ENCODE measurements around the gene TNFRSF18.
A peak's percentile ranks its signal among the peaks of the same experiment; 100 is the strongest.

TNFRSF18 gene

DNA sequence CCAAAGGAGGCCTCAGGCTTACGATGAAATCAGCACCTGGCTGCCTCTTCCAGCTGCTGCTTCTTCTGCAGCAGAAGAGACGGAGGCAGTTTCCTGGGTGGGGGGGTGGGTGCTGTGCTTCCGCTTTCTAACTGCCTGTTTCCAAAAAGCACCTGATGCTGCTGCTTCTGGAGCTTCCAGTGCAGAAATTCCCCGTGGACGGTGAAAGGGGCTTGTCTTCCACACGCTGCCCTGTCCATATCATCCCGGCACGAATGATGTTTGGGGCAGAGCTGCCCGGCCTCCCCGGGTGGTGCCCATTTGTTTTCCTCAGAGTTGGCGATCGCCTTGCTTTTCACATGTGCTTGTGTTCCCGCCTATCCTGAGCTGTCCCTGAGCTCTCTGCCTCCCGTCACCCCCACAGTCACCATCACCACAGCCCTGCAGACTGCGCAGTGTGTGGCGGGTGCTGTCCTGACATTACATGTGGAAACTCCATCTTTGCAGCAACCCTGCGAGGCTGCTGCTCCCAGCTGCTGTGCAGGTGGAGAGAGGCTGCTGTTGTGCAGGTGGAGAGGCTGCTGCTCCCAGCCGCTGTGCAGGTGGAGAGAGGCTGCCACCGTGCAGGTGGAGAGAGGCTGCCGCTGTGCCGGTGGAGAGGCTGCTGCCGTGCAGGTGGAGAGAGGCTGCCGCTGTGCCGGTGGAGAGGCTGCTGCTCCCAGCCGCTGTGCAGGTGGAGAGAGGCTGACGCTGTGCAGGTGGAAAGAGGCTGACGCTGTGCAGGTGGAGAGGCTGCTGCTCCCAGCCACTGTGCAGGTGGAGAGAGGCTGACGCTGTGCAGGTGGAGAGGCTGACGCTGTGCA is 30.9 kb downstream of the TNFRSF18 start:
- no peak for DNase-seq

- peak; percentile 25 for DNase-seq
These were observed 32.5 kb downstream of the TNFRSF18 start, which contains the start of gene TTLL10 for GRCh38 chr1:1173793-1174415. Gene TTLL10 (plus strand): TSS chr1:1173880. CDS start chr1:1179216, 5,336 bp downstream.

DNA sequence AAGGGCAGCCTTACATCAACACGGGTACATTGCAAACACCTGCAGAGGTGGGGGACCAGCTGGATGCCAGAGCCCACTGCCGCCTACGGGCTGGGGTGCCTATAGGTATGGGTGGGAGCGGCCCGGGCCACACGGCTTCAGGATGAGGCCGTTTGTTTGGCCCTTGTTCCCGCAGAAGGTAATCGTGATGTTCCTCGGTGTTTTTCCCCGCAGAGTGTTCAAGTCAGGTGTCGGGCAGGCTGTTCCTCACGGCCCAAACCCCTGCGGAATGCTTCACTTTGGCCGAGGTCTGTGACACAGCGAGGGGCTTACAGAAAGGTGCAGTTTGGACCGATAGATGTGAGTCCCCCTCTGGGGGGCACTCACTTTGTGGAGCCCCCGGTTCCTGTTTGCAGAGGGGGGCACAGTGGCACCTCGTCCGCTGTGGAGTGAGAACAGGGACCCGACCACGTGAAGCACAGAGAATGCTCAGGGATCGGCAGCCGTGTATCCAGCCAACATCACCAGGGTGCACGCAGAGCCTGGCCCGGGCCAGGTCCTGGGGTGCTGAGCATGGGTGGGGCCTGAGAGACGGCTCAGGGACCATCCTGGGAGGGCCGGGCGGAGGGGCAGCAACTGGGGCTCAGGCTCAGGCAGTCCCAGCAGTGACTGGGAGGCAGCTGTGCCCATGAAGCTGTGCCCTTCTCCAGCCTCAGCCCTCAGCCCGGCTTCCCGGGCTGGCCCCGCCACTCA is 33.2 kb downstream of the TNFRSF18 start:
- no peak for DNase-seq

GRCh38 chr1:1171546-1172340 is 34.6 kb downstream of the TNFRSF18 start:
- peak; percentile 5 for DNase-seq

DNA sequence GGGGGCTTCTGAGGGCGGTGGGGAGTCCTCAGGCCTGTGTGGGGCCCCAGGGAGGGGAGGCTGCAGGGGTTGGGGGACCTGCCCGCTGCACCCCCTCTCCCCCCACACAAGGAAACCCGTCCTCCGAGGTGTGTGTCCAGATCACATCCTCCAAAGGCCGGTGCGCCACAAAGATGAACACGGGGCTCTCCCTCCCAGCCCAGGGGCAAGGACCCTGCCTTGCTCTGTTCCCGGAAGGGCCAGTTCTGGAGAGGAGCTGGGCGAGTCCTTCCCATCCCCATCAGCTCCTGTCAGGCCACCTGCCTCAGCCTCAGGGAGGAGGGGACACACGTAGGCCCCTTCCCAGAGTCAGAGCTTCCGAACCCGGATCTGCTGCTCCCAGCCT is 35.2 kb downstream of the TNFRSF18 start:
- no peak for DNase-seq

DNA sequence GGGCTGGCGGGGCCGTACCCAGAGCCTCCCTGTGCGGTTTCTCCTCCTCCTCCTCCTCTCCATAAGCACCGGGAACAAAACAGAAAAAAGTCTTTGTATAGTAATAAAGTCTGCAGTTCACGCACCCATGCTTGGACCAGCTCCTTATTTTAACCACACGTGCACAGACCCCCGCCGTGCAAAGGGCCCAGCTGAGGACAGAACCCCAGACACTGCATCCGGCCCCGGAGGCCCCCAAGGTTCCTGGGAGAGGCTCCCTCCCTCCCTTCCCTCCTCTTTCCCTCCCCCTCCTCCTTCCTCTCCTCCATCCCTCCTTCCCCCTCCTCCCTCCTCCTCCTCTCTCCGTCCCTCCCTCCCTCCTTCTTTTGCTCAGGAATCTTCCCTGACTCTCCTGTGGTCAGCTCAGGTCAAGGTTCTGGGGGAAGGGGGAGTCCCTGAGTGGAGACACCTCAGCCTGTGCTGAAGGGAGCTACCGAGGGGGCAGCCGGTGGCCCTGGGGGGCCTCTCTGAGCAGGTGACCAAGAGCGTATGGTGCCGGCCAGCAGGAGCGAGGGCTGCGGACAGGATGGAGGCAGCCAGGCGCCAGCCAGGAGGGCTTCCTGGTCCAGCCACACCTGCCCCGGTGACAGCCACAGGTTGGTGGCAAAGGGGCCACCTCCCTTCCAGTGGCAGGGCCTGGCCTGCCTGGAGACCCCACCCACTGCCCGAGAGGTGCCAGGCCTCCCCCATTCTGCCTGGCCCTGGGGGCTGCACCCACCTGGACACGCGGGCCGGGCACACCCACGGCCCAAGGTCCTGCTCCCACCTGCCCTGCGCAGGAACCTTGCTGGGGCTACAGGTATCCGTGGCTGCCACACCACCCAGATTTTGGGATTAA is 35.9 kb downstream of the TNFRSF18 start:
- DNase-seq: no peak

DNA sequence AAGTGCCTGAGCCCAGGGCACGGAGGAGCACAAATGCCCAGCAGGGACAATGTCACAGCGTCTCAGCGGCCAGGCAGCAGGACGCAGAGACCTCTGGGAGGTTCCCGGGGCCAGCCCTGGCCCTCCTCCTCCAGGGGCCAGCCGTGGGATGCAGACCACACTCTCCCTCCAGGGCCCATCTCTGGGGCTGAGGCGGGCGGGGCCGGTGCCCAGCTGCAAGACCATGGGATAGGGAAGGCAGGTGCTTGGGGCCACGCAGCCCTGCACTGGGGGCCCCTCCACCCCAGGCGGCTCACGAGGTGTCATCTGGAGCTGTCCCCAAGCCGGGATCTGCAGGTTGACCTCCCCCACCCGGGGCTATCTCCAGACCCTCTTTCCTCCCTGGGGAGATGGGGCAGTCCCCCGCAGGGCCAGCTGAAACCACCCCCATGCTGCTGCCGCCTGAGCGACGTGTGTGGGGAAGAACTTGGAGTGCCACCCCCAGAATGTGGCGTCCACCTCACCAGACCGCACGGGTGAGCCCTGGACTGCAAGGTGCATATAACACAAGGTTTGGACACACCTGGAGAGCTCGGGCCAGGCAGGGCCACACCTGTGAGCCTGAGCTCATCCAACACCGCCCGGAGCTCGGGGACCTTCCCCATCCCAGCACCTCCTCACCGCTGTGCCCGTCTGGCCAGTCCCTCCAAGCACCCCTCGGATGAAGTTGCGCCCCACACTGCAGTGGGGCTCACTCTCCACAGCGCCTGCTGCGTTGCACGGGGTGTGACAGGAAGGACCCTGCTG is 36.8 kb downstream of the TNFRSF18 start:
- no peak for DNase-seq

DNA sequence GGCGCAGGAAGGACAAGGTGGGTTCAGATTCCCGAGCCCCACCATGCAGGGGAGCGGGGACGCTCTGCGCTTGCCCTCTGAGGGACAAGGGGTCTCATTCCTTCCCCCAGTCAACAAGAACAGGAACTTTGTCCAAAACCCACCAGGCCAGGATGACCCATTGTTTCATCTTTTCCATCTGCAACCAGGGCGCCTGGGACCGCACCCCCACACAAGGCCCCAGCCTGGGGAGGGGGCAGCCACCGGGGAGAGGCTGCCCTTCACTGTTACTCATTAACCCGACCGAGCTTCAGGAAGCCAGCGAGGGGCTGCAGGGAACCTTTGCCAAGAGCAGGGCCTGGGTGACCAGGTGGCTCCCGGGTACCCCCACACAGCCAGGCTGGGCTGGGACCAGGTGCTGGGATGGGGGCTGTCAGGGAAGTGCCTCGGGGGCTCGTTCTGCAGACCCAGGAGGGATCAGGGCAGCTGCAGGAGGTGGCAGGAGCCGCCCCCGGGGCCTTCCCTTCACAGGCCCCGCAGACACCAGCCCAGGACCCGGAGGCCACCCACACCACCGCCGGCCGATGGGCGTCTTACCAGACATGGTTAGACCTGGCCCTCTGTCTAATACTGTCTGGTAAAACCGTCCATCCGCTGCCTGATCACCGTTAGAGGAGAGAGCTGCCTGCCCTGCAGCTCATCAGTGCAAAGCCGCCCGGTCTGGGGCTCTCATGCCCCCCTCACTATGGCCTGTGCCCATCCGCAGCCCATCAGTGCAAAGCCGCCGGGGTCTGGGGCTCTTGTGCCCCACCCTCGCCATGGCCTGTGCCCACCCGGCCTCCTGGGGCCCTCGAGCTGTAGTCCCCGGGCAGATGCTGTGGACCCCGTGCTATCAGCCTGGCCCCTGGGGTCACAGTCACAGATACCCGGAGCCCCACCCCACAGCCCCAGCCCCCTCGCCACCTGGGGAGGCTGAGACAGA is 37.7 kb downstream of the TNFRSF18 start:
- DNase-seq: no peak

- DNase-seq: no peak
These were observed 38.4 kb downstream of the TNFRSF18 start for GRCh38 chr1:1167841-1168450.

DNA sequence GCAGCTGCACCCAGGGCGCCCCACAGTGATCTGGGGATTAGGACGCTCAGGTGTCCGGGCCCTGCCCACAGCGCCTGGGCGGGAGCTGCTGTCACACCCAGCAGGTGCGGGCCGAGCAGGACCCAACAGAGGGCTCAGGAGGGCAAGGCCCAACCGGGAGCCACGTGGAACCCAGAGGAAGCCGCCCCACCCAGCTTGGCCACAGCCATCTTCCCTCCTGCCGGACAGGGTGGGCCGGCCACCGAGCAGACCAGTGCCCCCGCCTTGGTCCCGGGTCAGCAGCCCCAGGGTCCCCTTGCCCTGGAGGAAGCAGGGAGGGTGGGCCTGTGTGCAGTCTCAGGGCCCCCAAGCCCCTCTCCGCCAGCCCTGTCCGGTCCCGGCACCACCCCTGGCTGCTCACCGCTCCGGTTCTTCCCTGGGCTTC is 39.0 kb downstream of the TNFRSF18 start:
- DNase-seq: no peak

GRCh38 chr1:1166642-1167397 is 39.6 kb downstream of the TNFRSF18 start:
- no peak for DNase-seq

DNA sequence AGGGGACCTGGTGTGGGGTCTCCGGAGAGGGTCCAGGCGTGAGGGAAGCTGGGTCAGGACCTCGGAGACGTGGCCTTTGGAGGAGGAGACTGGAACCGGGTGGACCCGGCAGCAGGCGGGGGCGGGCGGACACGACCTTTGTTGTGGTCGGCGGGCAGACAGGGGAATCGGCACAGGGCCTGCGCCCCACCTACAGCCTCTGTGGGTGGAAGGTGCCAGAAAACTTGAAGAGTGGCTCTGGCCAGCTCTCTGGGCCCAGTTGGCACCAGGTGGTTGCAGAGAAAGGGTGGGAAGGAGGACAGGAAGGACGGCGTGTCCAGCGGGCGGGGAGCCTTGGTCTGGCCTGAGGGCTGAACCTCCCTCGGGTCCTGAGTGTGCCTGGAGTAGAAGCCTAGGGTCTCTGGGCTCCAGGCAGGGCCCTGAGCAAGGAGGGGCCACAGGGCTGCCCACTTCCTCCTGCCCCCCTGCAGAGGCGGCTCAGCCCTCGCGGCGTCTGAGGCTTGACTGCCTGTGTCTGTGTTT is 40.4 kb downstream of the TNFRSF18 start:
- no peak for DNase-seq

DNA sequence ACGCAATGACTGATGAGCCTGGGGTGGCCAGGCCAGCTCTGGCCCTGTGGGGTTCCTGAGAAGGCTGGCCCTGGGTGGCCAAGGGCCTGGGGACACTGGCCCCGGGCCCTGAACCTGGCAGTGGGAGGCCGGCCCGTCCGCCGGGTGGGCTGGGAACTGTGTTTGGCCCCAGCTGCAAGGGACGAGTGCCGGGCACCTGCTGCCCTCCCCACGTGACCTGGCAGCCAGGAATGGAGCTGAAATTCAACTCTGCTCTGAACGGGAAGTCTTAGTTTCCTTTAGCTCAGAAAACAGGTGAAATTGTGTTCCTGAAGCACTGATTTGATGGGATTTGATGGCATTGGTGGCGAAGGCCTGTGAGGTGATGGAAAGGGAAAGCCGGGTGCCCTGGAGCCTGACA is 40.9 kb downstream of the TNFRSF18 start:
- no peak for DNase-seq

DNA sequence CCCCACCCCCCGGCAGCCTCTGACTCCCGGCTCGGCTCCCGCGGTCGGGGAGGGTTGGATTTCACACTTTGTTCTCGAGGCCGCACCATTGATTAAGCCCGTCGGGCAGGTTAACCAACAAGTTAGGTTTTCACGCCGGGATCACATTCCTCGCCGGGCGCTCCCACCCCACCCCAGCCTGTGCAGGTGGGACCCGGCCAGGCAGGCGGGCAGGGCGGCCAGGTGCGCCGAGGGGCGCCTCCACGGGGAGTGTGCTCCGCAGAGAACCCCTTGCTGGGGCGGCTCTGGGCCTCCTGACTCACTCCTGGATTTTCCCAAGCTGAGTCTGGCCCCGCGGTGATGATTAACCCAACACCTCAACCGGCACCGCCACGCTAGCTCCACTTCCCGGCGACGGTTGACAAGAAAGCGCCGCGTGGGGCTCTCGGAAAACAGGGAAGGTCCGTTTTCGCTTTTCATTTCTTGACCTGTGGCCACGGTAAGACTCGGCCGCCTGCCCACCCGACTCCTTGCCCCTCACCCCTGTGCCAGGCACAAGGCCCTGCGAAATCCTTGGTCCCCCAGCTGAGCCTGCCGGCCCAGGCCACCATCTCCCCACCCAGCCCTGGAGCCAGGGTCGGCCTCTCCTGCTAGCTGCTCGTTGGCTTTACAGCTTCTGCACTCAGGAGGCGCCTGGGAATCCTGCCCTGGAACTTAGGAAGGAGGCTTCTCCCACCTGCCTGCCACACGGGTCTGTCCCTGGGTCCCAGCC is 41.5 kb downstream of the TNFRSF18 start:
- DNase-seq: no peak

DNA sequence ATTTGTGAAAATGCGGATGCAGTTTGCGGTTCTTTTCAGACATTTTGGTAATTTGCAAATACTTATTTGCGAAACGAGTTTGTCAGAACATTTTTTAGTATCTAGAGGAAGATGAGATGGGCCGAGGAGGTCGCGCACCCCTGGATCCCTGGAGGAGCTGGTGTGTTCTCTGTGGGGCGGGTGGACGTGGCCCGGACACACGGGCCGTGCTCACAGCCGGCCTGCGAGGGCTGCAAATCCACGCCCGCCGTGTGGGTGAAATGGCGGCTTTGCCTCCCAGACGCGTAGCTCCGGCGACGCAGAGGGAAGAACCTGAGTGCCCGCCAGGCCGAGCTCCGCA is 42.1 kb downstream of the TNFRSF18 start:
- no peak for DNase-seq

DNA sequence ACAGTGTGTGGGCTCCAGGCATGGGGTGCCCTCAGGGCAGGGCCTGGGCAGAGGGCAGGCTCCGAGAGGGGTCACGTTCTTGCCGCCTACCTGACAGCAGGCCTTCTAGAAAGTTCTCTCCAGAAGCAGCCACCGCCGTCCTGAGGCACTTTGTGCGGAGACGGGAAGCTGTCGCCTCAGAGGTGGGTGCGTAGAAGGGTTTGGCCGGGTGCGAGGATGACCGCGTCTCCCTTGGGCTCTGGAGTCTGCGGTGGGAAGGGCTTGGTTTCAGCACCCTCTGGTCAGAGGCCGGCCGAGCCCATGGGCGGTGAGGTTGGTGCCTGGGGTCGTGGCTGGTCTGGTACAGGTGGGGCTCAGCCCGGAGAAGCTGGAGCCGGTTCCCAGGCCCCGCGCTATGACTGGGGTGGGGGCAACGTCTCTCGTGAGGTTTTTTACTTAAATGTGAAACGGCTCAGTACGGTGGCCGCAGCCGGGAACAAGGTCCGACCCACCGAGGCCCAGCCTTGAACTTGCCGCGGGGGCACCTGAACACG is 42.8 kb downstream of the TNFRSF18 start:
- no peak for DNase-seq

All from activated CD4-positive, alpha-beta T cell treated with anti-CD3 and anti-CD28 coated beads, Interleukin-2, amount 50 U/mL, for 16 hours (primary cell).